Stimulated activated CD8-positive, alpha-beta memory T cell treated with anti-CD3 and anti-CD28 coated beads, Interleukin-15, amount 100 ng/mL, for 4 hours (primary cell): ENCODE data around the gene CEPT1.

Experiments used
- DNase-seq, 2 donors: peaks; one replicate each; pipeline ENCODE4 v3.0.0-alpha.2; 2020; ENCODE audit warnings: low read depth in 2 of 2

The CEPT1 gene

DNA sequence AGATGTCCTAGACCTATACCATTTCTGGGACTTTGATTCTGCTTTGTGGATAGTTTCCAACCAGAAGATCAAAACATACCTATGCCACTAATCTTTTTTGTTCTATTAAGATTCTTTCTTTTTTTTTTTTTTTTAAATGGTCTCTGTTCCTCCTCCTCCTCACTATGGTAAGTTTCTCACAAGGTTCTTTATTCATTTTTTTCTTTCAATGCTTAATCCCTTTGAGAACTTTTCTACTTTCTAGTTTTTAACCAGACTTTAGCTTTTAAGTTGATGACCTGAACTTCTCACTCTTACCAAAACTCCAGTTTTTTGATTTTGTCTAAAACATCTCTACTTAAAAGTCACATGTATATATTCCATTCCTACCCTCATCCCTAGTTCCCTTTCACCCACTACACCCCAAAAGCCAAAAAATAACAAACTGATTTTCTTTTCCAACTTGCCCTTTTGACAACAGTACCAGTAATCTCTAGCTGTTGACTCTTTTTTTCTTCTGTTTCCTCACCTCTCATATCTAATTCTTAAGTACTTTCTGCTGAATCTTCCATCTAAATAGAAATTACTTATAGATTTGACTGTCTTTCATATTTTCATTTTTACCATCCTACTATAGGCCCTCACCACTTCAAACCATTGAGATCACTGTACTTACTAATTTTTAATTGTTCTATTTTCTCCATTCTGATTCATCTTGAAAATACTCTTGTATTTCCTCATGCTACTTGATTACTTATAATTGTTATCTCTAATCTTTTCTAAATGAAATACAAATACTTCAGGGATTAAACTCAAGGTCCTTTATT, 6.1 kb downstream of the CEPT1 start:
- DNase-seq, result no peak

DNA sequence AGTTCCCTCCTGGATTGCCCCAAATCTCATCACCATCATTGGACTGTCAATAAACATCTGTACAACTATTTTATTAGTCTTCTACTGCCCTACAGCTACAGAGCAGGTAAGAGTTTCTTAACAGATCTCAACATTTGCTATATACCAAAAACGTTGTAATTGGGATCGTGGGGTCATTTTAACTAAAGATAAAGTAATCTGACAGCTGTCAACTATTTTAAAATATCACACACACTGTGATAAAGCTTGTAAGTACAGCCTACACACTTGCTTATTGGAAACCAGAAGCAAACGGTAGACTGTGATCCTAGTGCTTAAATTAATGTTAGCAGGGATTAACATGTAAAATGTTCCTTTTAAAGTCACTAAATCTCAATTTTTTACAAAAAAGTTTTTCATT, 7.9 kb downstream of the CEPT1 start:
- no peak for DNase-seq

DNA sequence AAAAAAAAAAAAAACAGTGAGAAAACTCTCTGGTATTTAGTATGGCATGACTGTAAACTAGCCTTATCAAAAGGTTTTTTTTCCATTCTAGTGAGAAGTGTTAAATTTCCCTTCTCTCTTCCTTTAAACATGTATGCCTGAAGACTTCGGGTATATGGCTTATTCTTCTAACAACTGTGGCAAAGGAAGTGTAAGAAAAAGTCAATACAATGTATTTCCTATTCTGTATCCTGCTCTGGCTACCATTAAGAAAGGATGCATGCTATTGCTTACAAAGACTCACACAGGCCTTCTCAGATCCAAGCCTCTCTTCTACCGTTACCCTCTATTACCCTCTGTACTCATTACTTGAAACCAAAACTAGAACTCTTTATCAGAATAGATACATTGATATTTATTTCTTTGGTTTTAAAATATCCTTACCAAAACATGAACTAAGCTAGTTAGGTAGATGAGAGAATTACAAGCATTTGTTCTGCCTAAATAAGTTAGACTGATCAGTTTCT, 8.4 kb downstream of the CEPT1 start:
- DNase-seq, result no peak

DNA sequence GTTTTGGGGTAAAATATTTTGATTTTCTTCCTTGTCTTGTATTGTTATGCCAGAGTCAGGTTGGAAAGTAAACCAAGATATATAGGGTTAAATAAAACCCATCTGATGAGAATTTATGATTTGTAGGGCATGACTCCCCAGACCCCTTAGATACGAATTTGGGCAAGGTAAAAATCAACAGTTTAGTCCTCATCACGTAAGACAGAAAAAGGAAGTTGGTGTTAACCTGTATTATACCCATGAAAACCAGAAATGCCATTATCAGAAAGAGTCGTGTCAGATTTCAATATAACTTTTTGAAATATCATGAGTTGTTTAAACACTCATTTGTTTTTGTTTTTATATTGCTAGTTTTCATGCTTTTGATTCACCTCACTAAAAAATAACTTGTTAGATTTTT, 11.8 kb downstream of the CEPT1 start:
- no peak for DNase-seq

DNA sequence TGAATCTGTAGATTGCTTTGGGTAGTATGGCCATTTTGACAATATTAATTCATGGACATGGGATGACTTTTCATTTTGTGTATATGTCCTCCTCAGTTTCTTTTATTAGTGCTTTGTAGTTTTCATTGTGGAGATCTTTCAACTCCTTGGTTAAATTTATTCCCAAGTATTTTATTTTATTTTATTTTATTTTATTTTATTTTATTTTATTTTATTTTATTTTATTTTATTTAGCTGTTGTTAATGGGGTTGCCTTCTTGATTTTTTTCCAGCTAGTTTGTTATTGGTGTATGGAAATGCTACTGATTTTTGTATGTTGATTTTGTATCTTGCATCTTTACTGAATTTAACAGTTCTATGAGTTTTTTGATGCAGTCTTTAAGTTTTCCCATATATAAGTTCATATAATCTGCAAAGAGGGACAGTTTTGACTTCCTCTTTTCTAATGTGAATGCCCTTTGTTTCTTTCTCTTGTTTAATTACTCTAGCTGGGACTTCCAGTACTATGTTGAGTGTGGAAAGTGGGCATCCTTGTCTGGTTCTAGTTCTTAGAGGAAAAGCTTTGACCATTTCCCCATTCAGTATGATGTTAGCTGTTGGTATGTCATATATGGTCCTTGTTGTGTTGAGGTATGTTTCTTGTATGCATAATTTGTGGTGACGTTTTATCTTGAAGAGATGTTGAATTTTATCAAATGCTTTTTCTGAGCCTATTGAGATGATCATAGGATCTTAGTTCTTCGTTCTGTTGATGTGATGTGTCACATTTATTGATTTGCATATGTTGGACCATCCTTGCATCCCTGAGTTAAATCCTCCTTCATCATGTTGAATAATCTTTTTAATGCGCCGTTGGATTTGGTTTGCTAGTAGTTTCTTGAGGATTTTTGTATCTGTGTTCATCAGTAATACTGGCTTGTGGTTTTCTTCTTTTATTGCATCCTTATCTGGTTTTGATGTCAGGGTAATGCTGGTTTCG, 14.3 kb downstream of the CEPT1 start:
- DNase-seq, result no peak

DNA sequence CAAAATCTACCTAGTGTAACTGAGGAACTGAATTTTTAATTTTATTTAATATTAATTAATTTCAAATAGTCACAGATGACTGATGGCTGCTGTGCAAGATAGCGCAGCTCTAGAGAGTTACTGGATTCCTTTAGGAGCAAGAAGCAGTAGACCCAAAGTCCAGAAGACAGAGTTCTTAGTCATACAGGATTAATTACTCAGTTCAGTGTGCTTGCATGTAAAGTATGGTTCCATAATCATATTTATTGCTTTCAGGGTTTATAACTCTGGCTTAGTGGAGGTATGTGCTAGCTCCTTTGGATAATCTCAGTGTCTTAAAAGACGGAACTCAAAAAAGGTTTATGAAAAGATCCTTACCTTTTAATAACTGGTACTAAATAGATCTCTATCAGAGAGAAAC, 17.4 kb downstream of the CEPT1 start:
- no peak for DNase-seq

DNA sequence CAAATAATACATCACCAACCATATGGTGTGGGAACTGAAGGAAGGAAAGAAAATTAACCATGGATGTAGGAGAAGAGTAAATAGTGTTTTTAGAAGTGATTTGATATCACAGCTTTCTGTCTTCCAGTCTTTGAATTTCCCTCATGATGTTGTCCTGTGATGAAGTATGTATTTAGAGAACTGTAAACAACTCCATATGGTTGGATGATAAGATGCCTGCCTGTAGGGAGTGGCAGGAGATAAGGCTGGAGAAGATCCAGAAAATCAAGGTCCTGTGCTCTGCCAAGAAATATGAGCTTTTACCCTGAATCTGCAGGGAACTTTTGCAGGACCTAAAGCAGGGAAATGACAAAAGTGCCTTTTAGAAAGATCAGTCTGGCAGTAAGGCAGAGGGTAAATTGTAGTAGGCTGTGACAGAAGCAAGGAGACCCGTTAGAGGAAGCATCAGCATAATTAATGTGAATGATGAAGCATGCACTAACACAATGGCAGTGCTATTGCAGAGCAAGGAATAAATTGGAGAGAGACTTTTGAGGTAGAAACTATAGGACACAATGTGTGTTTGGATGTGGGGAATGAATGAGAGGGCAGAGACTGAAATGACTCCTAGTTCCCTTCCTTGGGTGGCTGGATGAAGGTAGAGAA, 21.9 kb downstream of the CEPT1 start:
- DNase-seq, result no peak

DNA sequence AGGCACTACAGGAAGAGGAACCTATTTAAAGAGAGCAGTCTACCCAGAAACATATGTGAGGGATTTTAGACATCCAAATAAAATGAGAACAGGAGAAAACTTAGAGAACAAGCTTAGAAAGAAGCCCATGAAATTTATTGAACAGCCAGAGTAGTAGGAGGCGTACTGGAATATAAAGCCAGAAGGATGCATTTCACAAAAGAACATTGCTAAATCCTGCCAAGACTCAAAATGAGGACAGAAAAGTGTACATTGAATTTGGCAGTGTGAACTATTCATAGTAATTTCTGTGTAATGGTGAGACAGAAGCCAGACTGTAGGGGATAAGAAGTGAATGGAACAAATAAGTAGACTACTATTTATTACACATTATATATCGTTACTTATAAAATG, 22.5 kb downstream of the CEPT1 start:
- no peak for DNase-seq

DNA sequence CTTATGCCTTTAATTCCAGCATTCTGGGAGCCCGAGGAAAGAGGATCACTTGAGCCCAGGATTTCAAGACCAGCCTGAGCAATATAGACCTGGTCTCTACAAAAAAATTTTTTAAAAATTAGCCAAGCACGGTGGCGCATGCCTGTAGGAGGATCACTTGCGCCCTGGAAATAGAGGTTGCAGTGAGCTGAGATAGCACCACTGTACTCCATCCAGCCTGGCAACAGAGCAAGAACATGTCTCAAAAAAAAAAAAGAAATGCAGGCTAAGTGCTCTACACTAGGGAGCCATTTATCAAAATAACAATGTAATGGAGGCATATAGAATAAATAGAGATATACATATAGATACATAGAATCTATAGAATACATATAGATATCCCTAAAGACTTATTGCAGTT, 23.3 kb downstream of the CEPT1 start:
- no peak for DNase-seq

DNA sequence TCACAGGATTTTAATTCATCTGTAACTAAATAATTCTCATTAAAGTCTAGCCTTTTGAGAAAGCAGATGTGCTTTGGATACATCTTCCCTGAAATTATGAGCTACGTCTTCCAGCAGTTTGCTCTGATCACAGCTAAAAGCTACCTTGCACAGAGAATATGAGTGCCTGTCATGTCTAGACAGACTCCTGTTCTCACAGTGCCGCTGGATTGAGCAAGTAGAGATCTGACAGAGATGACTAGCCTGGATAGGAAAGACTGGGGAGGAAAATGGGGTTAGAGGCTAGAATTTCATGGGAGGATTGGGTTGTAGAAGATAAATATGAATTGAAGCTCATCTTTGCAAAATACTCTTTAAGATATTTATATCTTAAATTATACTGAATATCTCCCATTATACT, 24.1 kb downstream of the CEPT1 start:
- no peak for DNase-seq

DNA sequence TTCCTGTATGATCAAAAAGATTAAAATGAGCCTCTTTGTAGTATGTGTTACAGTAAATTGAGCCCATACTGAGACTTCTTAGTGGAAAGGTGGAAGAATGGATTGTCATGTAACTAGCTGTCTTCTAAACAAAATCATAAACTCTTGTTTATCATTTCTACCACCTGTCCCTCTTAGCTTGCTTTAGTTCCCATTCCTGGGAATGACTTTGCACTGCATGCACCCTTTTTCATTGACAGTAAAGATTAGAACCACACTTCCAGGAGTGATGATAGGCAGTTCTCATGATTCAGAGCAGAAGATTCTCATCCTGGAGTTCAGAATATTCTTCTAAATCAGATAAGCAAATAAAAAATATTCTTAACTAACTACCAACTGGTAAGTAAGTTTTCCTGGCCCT, 32.4 kb downstream of the CEPT1 start:
- no peak for DNase-seq

DNA sequence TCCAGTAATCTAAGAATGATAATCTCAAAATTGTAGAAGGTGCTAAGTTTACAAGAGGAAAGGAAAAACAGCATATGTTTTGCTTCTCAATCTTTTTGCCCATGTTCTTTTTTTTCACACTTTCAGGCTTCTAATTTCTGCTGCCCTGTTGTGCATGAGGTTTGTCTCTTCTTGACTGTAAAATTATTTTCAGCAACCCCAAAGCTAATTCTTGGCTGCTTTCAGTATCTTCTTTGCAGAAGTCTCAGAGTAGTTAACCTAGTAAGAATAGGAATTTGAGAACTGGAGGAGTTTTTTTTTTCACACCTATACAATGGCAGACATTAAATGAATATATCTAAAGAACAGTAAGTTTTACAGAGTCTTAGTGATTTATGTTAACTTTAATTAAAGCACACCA, 34.0 kb downstream of the CEPT1 start:
- DNase-seq, result no peak

DNA sequence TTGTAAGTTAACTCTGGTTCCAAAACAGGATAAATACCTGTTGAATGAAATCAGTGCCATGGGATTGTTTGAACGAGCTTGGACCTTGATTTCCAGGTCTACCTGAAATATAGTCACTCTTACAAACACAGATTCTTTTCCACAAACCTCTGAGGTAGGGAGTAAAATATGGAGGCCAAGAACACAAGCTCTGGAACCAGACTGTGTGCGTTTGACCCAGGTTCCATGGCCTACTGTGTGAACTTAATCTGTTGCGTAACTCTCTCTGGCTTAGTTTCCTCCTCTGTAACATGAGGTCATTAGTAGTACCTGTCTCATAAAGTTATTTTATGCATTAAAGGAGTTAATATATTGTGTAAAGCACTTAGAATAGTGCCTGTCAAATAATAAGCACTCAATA, 35.3 kb downstream of the CEPT1 start:
- no peak for DNase-seq

DNA sequence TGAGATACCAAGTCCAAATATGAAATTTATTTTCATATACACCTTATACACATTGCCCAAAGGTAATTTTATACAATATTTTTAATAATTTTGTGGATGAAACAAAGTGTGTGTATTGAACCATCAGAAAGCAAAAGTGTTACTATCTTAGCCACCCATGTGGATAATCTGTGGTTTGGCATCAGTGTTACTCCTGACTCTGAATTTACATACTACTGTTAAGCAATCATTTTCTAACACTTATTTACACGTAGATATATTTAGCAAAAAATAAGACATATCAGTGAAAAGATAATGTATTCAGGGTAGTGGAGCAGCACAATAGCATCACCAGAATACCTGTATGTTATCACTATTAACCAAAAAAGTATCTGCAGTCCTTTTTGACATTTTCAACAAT, 36.7 kb downstream of the CEPT1 start:
- DNase-seq, result no peak

DNA sequence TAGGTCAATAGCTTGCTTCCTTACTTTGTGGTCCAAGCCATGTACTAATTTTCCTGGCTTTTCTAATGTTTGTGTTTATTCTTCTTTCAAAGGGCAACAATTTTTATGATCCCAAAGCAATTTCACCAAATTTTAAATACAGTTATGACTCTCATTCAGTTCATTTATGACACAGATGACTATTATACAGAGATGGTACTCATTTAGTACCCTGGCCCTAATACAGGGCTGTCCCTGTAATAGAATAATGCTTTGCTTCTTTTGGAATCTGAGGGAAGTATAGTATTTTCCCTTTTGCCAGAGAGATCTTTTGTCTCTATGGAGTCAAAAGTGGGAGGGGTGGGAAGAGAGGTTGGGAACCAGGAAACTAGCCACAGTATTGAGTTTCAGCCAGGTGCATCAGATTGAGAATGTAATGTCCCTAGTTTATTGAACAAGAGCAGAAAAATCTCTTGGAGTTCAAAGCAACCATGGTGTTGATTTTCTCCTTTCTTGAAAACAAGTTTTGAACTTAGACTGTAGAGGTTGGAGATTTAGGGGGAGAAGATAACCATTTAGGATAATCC, 40.0 kb downstream of the CEPT1 start:
- no peak for DNase-seq

DNA sequence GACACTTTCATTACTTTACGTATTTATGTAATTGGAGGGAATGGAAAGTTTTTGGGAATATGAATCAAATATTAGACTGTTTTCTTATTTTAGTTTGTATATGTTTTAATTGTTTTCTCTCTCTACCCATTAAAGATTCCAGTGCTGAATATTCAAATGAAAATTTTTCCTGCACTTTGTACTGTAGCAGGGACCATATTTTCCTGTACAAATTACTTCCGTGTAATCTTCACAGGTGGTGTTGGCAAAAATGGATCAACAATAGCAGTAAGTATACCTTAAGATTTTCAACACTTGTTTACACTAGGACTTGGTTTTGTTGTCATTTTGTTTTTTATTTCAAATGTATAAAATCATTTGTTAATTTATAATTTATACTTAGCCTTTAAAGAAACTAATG, 42.0 kb downstream of the CEPT1 start:
- no peak for DNase-seq

DNA sequence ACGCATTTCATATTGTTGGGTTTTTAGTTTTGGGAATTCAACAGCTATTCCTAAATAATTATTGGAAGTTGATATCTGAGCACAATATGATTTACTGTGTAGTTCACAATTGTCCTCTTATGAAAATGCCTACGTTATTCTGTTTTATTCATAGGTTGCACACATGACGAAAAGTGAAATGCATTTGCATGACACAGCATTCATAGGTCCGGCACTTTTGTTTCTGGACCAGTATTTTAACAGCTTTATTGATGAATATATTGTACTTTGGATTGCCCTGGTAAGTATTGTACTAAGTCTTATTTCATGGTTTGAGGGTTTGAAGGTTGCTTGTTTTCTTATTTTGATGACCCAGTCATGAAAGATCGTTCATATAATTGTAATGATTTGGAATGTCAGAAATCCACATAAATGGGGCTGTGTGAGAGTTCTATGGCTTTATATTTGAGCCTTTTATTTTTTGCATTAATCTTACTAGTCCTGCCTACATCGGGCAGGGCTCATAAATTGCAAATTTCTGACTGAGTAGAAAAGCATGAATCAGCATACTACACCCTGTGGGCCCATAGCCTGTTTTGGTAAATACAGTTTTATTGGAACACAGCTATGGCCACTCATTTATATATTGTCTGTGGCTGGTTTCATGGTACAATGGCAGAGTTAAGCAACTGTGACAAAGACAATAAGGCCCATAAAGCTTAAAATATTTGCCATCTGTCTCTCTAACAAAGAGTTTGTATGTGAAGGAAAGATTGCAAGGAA, 43.5 kb downstream of the CEPT1 start:
- DNase-seq, result no peak

DNA sequence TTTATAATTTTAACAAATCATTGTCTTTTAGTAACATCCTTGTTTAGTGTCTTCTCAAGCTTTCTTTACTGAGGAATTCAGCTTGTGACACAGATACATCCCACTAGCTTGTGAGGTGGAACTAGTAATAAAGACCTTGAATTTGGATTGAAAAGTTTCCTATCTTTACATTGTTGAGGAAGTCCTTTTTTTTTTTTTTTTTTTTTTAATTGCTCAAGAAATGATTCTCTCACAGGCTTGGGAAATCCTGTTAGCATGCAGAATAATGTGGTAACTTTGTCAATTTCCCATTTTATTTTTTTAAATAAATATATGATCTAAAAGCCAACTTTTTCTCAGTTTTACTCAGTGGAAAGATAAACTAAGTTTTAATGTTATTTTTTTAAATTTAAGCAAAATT, 44.6 kb downstream of the CEPT1 start:
- DNase-seq, result no peak

DNA sequence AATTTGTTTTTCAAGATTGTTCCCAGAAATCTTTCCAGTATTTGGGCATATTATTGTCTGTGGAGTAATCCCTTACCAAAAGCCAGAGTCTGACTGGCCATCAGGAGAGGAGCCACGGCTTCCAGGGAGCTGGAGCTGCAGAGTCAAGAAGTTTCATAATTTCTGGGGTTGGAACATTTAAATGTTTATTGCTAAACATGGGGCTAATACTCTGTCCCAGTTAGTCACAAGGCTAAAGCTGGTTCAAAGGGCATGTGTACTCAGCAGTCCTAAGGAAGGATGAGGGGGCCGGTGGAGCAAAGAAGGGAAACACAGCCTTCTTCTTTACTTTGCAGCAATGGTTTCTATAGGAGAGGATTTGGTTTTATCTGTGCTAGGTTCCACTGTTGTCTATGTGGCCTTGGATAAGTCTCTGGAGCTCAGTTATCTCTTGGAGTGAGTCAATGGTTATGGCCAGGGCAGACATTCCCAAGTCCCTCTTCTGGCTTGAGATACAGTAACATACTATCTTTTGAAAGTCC, 51.0 kb downstream of the CEPT1 start:
- no peak for DNase-seq

DNA sequence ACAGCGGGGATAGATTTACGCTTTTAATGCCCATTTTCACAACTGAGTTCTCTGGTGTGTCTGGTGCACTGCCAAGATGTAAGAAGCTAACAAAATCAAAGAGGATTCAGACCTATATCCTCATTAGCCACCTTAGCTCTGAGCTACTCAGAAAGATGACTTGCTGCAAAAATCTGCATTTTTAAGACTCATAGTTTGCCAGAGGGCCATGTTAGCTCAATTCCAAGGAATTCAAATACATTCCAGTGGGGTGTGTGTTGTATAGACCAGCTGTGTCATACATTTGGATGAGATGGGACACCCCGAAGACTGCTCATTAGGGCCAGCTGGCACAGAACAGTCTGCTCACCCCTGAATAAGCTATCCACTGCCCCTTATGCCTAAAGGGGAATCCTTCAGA, 51.5 kb downstream of the CEPT1 start:
- DNase-seq, result no peak

DNA sequence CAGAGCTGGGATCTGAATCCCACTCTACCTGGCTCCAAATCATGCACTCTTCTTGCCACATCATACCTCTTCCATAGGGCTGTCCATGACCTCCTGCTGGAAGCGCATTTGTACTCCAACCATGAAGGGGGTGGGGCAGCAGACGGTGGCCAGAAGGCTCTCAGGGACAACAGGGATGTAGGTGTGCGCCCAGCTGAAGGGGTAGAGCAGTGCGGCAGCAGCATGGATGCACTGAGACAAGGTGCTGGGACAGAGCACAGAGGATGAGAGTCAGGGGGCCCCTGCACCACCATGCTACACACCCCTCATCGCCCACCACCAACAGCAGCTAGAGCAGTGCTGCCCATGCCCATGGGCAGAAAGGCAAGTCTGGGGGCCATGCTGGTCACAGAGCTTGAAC, 52.1 kb downstream of the CEPT1 start:
- DNase-seq, result no peak
